ENCODE data around the gene PAX6.

DNA sequence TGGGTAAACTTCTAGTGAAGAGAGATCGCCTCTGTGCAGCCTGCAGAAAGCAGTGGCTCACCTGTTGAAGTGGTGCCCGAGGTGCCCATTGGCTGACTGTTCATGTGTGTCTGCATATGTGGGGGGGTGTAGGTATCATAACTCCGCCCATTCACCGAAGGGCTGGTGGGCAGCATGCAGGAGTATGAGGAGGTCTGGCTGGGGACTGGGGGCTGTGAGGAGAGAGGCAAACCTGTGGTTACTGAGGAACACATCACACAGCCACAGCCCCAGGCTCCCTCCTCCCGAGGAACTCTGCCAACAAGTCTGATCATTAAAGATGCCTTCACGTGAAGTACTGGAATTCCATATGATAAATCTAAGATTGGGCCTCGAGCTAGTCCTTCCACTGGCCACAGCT is 20.5 kb downstream of the PAX6 start:
- no peak for TF ChIP-seq POLR2A (IDR thresholded peaks at IDR 0.05; ENCODE audit: low read depth, low read length)
- TF ChIP-seq POLR2AphosphoS5 (IDR thresholded peaks at IDR 0.05; ENCODE audit: low read depth, low read length), result no peak
- TF ChIP-seq SPI1 (IDR thresholded peaks at IDR 0.05; ENCODE audit: low read depth, low read length), result no peak
